HepG2 (cell line): ENCODE data around the gene ELP1. TPM values are rescaled to one million over a fixed set of nuclear protein-coding genes. Genes with fewer than 3 reads are reported as not detected.

Source experiments
- ATAC-seq: fragments of 200-7000 bp; cut with Tn5 transposase; 3 replicates; pipeline ENCODE4 v1.9.1; 2020; ENCODE audit warnings: mild to moderate bottlenecking, moderate library complexity
- BruUV-seq: library from RNA; stranded (reverse); fragments of 400-500 nt; replicated peaks from 2 replicates; lab custom pipeline; 2021; lab: Mats Ljungman, UMichigan
- CTCF ChIA-PET: fragments of 300-600 bp; formaldehyde crosslinking; extraction: SDS; loops from one replicate; lab custom pipeline; 2021; ENCODE audit warnings: low total read pairs, inconsistent platforms, low intra/inter-chr PET ratio; lab: Yijun Ruan, JAX
- POLR2A ChIA-PET: fragments of 350-600 bp; sonication (Branson Sonifier 250); formaldehyde crosslinking; loops from one replicate; lab custom pipeline; 2020; ENCODE audit warnings: antibody characterized with exemption, inconsistent platforms; lab: Yijun Ruan, JAX
- DNase-seq: peaks from one replicate; pipeline ENCODE4 v3.0.0-alpha.2; 2015; ENCODE audit warnings: low spot score
- FAIRE-seq: peaks from 3 replicates; lab custom pipeline; 2011; peaks lifted over from hg19 to GRCh38; lab: Jason Lieb, UNC
- H2AFZ ChIP-seq: one replicate; pipeline ENCODE4 v1.6.1; 2011; ENCODE audit warnings: low read length, inconsistent platforms
- H3K27ac ChIP-seq: fragments of 300-600 bp; 3 replicates; pipeline ENCODE4 v1.8.0; 2011; ENCODE audit warnings: mixed run types, mild to moderate bottlenecking, mixed read lengths, low read length, inconsistent platforms; ENCODE audit not compliant: insufficient read depth; ENCODE audit errors: extremely low read length
- H3K27me3 ChIP-seq, 2 experiments: fragments of 200-600 bp in 1 of 2; 2 replicates in 1 of 2; 3 replicates in 1 of 2; pipeline versions ENCODE4 v1.6.0 to v1.8.0; 2011; ENCODE audit warnings: low read length in 2 of 2, mild to moderate bottlenecking in 2 of 2, moderate library complexity in 2 of 2, inconsistent platforms in 1 of 2; ENCODE audit not compliant: insufficient read depth in 2 of 2, control insufficient read depth in 1 of 2
- H3K36me3 ChIP-seq, 2 experiments: fragments of 200-600 bp in 1 of 2; replicated peaks in 1 of 2; 2 replicates in 1 of 2; 3 replicates in 1 of 2; pipeline versions ENCODE4 v1.5.1 to v1.8.0; 2011; ENCODE audit warnings: low read length in 2 of 2, inconsistent platforms in 1 of 2; ENCODE audit not compliant: insufficient read depth in 2 of 2, control insufficient read depth in 1 of 2
- H3K4me1 ChIP-seq: 2 replicates; pipeline ENCODE4 v1.5.1; 2012; ENCODE audit warnings: low read length, inconsistent platforms; ENCODE audit not compliant: insufficient read depth
- H3K4me2 ChIP-seq: 2 replicates; pipeline ENCODE4 v1.6.0; 2011; ENCODE audit warnings: low read depth, low read length, inconsistent platforms
- H3K4me3 ChIP-seq, 3 experiments: fragments of 200-600 bp in 1 of 3; sonication (generic), shearing (Covaris generic) in 1 of 3; replicated peaks in 1 of 3; 2 replicates each; pipeline ENCODE4 v1.5.1; 2011 to 2016; ENCODE audit warnings: low read length in 3 of 3, inconsistent platforms in 2 of 3, low read depth in 2 of 3, mild to moderate bottlenecking in 2 of 3, control low read depth in 1 of 3, mixed read lengths in 1 of 3; ENCODE audit not compliant: insufficient read depth in 1 of 3
- H3K79me2 ChIP-seq: one replicate; pipeline ENCODE4 v1.6.1; 2011; ENCODE audit warnings: low read length, inconsistent platforms; ENCODE audit not compliant: insufficient read depth
- H3K9ac ChIP-seq: 2 replicates; pipeline ENCODE4 v1.6.0; 2011; ENCODE audit warnings: mild to moderate bottlenecking, low read depth, low read length, inconsistent platforms; ENCODE audit not compliant: insufficient read depth
- H3K9me3 ChIP-seq: 2 replicates; pipeline ENCODE4 v1.5.1; 2012; ENCODE audit warnings: mild to moderate bottlenecking, low read length
- H4K20me1 ChIP-seq: 2 replicates; pipeline ENCODE4 v1.6.0; 2011; ENCODE audit warnings: inconsistent platforms, mild to moderate bottlenecking, low read length, moderate library complexity; ENCODE audit not compliant: insufficient read depth
- ATF7-NPFF ChIP-seq: sonication (generic); formaldehyde crosslinking; IDR thresholded peaks from 2 replicates; pipeline ENCODE4 v1.8.1; 2023; ENCODE audit warnings: mild to moderate bottlenecking, low read depth, missing genetic modification reagents, moderate library complexity
- CC2D1A ChIP-seq: sonication (generic); formaldehyde crosslinking; IDR thresholded peaks from 2 replicates; pipeline ENCODE4 v1.8.1; 2023; ENCODE audit warnings: mild to moderate bottlenecking, missing genetic modification reagents
- CENPT ChIP-seq: sonication (generic); formaldehyde crosslinking; IDR thresholded peaks from 2 replicates; pipeline ENCODE4 v1.8.0; 2022; ENCODE audit warnings: low read depth, mild to moderate bottlenecking, moderate library complexity, missing genetic modification reagents
- NRL ChIP-seq: sonication (generic); formaldehyde crosslinking; IDR thresholded peaks from 2 replicates; pipeline ENCODE4 v1.5.0; 2020; ENCODE audit warnings: missing genetic modification reagents, mild to moderate bottlenecking, moderate library complexity, borderline replicate concordance
- RFXANK ChIP-seq: IDR thresholded peaks from 2 replicates; pipeline ENCODE4 v1.6.1; 2016
- TEAD3 ChIP-seq: optimal IDR thresholded peaks from 2 replicates; pipeline ENCODE3; 2016; ENCODE audit warnings: borderline replicate concordance
- ZNF451 ChIP-seq: sonication (generic); formaldehyde crosslinking; IDR thresholded peaks from 2 replicates; pipeline ENCODE4 v1.5.0; 2020; ENCODE audit warnings: mild to moderate bottlenecking, missing genetic modification reagents
- WGBS: methylation state at CpG from one replicate; pipeline ENCODE4 v1.1.6; 2017; ENCODE audit warnings: low lambda C conversion rate; 5-methylcytosine and 5-hydroxymethylcytosine counted together
- in situ Hi-C: cut with HindIII; loops from 2 replicates; pipeline ENCODE4 v1.10.0; 2017; ENCODE audit warnings: low pct_unique_long_range_greater_than_20kb; ENCODE audit not compliant: extremely low pct_ligation_motif_present
- intact Hi-C: fragments of 100-400 bp; cut with micrococcal nuclease; formaldehyde crosslinking; loops from one replicate; pipeline ENCODE4 v1.10.0; 2022; ENCODE audit not compliant: unreplicated experiment
- polyA plus RNA-seq, 8 experiments: library from polyadenylated mRNA; depleted of rRNA in 3 of 8; stranded (reverse) in 7 of 8; unstranded in 1 of 8; fragments of >200 nt; fragmentation: Illumina TruSeq in 4 of 8; extraction: Trizol in 4 of 8; gene quantifications; 2 replicates each; pipeline versions ENCODE4 v1.2.1 to v1.2.3, GENCODE V29; 2011 to 2016; ENCODE audit warnings: low read depth in 4 of 8, missing spikeins in 1 of 8, mixed read lengths in 1 of 8; ENCODE audit not compliant: insufficient read depth in 1 of 8
- total RNA-seq, 5 experiments: library from RNA; depleted of rRNA; stranded (reverse); fragments of >200 nt; fragmentation: Illumina TruSeq; extraction: Trizol; gene quantifications; 2 replicates each; pipeline ENCODE4 v1.2.3, GENCODE V29; 2016; ENCODE audit warnings: low read depth in 1 of 5
- TF ChIP-seq, protein P1 (sequence below): sonication (generic); formaldehyde crosslinking; IDR thresholded peaks from 2 replicates; pipeline ENCODE4 v1.5.0; 2020; ENCODE audit warnings: mild to moderate bottlenecking, missing genetic modification reagents, borderline replicate concordance
- TF ChIP-seq, protein P2 (sequence below): sonication (generic); formaldehyde crosslinking; IDR thresholded peaks from 2 replicates; pipeline ENCODE4 v1.9.0; 2022; ENCODE audit warnings: missing genetic modification reagents, mild to moderate bottlenecking, borderline replicate concordance
- TF ChIP-seq, protein P3 (sequence below): sonication (generic); formaldehyde crosslinking; IDR thresholded peaks from 2 replicates; pipeline ENCODE4 v1.8.1; 2023; ENCODE audit warnings: mild to moderate bottlenecking, missing genetic modification reagents, borderline replicate concordance
- TF ChIP-seq, protein P4 (sequence below): sonication (generic); formaldehyde crosslinking; IDR thresholded peaks from 2 replicates; pipeline ENCODE4 v1.5.0; 2020; ENCODE audit warnings: missing genetic modification reagents
- TF ChIP-seq, protein P5 (sequence below): sonication (generic); formaldehyde crosslinking; IDR thresholded peaks from 2 replicates; pipeline ENCODE4 v1.8.0; 2022; ENCODE audit warnings: mild to moderate bottlenecking, missing genetic modification reagents, moderate library complexity

ELP1 gene
- total and polyA plus RNA-seq, 2 of the 13 experiments (the other 11 are each of a cell fraction or from before 2014, with no cell fraction given) = 157 to 275 TPM

DNA sequence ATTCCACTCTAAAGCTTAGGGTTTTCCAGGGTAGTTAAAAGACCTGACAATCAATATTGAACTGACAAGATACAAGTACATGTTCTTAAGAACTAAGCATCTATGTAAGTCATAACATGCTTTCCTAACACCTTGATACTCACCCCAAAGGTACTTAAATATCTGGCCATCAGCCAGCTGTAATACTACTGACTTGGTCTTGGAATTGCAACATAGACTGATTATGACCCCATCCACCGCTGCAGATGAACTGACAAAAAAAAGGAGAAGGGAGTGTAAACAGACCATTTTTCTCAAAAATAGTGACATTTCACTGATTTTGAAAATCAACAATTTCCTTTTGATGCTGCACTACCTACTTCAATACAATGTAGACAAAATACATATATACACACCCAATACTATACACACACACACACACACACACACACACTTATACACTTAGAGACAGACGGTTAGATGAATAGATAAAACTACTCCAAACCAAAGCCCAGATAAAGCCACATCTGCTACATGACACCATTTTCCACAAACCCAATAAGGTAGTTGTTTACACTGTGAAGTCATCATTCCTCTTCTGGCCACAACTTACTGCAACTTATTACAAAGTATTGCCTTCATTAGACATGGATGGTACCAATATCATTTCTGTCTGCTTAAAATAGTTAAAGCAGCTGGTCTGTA lies 30.4 kb downstream of the ELP1 start:
- Histone ChIP-seq H4K20me1 (no peaks in the 10 kb centered on the region), H3K9ac (no peak overlapping the region), H3K4me1 (peaks cover 32% of the 10 kb centered on the region), H3K27me3 (no peaks in the 10 kb centered on the region), H3K4me3 (no peak overlapping the region), H3K9me3 (no peaks in the 10 kb centered on the region), H3K27ac (no peak overlapping the region), H3K36me3 (peaks cover 19 to 87% of the 10 kb centered on the region in 2 experiments), H2AFZ (no peak overlapping the region), H3K79me2 (no peaks in the 10 kb centered on the region), H3K4me2 (no peak overlapping the region)
- ATAC-seq (no peak), FAIRE-seq (no peak), DNase-seq (no peak)
- intact Hi-C loops = no loop called here
- in situ Hi-C loops = no loop called here
- WGBS = 97% methylated on average over 2 of the region's 2 CpGs
- ChIA-PET CTCF (no interaction called here), POLR2A (interaction anchor here (0.6 kb wide), 1 partner anchor 32 kb away, joined by 3 read pairs; no protein-coding TSS in a partner anchor)
- no TSS peak for BruUV-seq
- TF ChIP-seq, protein P1, sequence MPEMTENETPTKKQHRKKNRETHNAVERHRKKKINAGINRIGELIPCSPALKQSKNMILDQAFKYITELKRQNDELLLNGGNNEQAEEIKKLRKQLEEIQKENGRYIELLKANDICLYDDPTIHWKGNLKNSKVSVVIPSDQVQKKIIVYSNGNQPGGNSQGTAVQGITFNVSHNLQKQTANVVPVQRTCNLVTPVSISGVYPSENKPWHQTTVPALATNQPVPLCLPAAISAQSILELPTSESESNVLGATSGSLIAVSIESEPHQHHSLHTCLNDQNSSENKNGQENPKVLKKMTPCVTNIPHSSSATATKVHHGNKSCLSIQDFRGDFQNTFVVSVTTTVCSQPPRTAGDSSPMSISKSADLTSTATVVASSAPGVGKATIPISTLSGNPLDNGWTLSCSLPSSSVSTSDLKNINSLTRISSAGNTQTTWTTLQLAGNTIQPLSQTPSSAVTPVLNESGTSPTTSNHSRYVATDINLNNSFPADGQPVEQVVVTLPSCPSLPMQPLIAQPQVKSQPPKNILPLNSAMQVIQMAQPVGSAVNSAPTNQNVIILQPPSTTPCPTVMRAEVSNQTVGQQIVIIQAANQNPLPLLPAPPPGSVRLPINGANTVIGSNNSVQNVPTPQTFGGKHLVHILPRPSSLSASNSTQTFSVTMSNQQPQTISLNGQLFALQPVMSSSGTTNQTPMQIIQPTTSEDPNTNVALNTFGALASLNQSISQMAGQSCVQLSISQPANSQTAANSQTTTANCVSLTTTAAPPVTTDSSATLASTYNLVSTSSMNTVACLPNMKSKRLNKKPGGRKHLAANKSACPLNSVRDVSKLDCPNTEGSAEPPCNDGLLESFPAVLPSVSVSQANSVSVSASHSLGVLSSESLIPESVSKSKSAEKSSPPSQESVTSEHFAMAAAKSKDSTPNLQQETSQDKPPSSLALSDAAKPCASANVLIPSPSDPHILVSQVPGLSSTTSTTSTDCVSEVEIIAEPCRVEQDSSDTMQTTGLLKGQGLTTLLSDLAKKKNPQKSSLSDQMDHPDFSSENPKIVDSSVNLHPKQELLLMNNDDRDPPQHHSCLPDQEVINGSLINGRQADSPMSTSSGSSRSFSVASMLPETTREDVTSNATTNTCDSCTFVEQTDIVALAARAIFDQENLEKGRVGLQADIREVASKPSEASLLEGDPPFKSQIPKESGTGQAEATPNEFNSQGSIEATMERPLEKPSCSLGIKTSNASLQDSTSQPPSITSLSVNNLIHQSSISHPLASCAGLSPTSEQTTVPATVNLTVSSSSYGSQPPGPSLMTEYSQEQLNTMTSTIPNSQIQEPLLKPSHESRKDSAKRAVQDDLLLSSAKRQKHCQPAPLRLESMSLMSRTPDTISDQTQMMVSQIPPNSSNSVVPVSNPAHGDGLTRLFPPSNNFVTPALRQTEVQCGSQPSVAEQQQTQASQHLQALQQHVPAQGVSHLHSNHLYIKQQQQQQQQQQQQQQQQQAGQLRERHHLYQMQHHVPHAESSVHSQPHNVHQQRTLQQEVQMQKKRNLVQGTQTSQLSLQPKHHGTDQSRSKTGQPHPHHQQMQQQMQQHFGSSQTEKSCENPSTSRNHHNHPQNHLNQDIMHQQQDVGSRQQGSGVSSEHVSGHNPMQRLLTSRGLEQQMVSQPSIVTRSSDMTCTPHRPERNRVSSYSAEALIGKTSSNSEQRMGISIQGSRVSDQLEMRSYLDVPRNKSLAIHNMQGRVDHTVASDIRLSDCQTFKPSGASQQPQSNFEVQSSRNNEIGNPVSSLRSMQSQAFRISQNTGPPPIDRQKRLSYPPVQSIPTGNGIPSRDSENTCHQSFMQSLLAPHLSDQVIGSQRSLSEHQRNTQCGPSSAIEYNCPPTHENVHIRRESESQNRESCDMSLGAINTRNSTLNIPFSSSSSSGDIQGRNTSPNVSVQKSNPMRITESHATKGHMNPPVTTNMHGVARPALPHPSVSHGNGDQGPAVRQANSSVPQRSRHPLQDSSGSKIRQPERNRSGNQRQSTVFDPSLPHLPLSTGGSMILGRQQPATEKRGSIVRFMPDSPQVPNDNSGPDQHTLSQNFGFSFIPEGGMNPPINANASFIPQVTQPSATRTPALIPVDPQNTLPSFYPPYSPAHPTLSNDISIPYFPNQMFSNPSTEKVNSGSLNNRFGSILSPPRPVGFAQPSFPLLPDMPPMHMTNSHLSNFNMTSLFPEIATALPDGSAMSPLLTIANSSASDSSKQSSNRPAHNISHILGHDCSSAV (CRISPR knock-in tag) = no peak
- TF ChIP-seq ATF7-NPFF (no peak), RFXANK (CRISPR knock-in tag) (no peak), TEAD3 (CRISPR knock-in tag) (no peak), CC2D1A (CRISPR knock-in tag) (no peak), ZNF451 (CRISPR knock-in tag) (no peak), CENPT (CRISPR knock-in tag) (no peak), NRL (no peak)
- TF ChIP-seq, protein P2, sequence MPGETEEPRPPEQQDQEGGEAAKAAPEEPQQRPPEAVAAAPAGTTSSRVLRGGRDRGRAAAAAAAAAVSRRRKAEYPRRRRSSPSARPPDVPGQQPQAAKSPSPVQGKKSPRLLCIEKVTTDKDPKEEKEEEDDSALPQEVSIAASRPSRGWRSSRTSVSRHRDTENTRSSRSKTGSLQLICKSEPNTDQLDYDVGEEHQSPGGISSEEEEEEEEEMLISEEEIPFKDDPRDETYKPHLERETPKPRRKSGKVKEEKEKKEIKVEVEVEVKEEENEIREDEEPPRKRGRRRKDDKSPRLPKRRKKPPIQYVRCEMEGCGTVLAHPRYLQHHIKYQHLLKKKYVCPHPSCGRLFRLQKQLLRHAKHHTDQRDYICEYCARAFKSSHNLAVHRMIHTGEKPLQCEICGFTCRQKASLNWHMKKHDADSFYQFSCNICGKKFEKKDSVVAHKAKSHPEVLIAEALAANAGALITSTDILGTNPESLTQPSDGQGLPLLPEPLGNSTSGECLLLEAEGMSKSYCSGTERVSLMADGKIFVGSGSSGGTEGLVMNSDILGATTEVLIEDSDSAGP (CRISPR knock-in tag) = no peak
- TF ChIP-seq, protein P3, sequence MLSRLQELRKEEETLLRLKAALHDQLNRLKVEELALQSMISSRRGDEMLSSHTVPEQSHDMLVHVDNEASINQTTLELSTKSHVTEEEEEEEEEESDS = no peak
- TF ChIP-seq, protein P4, sequence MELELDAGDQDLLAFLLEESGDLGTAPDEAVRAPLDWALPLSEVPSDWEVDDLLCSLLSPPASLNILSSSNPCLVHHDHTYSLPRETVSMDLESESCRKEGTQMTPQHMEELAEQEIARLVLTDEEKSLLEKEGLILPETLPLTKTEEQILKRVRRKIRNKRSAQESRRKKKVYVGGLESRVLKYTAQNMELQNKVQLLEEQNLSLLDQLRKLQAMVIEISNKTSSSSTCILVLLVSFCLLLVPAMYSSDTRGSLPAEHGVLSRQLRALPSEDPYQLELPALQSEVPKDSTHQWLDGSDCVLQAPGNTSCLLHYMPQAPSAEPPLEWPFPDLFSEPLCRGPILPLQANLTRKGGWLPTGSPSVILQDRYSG (CRISPR knock-in tag) = no peak
- TF ChIP-seq, protein P5, sequence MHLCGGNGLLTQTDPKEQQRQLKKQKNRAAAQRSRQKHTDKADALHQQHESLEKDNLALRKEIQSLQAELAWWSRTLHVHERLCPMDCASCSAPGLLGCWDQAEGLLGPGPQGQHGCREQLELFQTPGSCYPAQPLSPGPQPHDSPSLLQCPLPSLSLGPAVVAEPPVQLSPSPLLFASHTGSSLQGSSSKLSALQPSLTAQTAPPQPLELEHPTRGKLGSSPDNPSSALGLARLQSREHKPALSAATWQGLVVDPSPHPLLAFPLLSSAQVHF (CRISPR knock-in tag) = no peak
